ENCODE results near the gene TOB2.
A peak's percentile ranks its signal among the peaks of the same experiment; 100 is the strongest.

The TOB2 gene

GRCh38 chr22:41446639-41447434 is at the start of gene TOB2:
TOB2 (minus strand) TSS chr22:41446801; CDS start chr22:41437345, 9,456 bp downstream.
- peak; percentile 88 to 94 (median 90) for DNase-seq

GRCh38 chr22:41491374-41492100 is 44.9 kb upstream of the TOB2 start:
- no peak for DNase-seq

GRCh38 chr22:41488596-41489385 is 42.2 kb upstream of the TOB2 start:
- DNase-seq = no peak

GRCh38 chr22:41488076-41488475 is 41.5 kb upstream of the TOB2 start:
- DNase-seq = no peak

GRCh38 chr22:41487037-41487935 is 40.7 kb upstream of the TOB2 start:
- DNase-seq = no peak

GRCh38 chr22:41485033-41485432 is 38.4 kb upstream of the TOB2 start:
- no peak for DNase-seq

GRCh38 chr22:41482319-41482935 is 35.8 kb upstream of the TOB2 start:
- no peak for DNase-seq

GRCh38 chr22:41481925-41482318 is 35.3 kb upstream of the TOB2 start:
- no peak for DNase-seq

- no peak for DNase-seq
Measured at GRCh38 chr22:41481131-41481830, 34.7 kb upstream of the TOB2 start.

GRCh38 chr22:41480397-41480735 is 33.8 kb upstream of the TOB2 start:
- no peak for DNase-seq

- peak in 1 of 3 experiments; percentile 1 for DNase-seq
Measured at GRCh38 chr22:41479671-41480396, 33.2 kb upstream of the TOB2 start.

GRCh38 chr22:41478891-41479521 is 32.4 kb upstream of the TOB2 start:
- DNase-seq = no peak

GRCh38 chr22:41478473-41478872 is 31.9 kb upstream of the TOB2 start:
- no peak for DNase-seq

GRCh38 chr22:41474872-41475451 is 28.4 kb upstream of the TOB2 start:
- DNase-seq = no peak

GRCh38 chr22:41471568-41471967 is 25.0 kb upstream of the TOB2 start:
- DNase-seq = no peak

- no peak for DNase-seq
Measured at GRCh38 chr22:41470886-41471285, 24.3 kb upstream of the TOB2 start.

- DNase-seq = peak in 1 of 3 experiments; percentile 59
Measured at GRCh38 chr22:41469218-41469851, 22.7 kb upstream of the TOB2 start.

- DNase-seq = peak; percentile 96 to 99 (median 99)
Measured at GRCh38 chr22:41468381-41469217, 22.0 kb upstream of the TOB2 start, which contains the start of the genes ACO2 and PHF5A. ACO2 (plus strand) TSS chr22:41469117; CDS start chr22:41469147, 30 bp downstream. PHF5A (minus strand) TSS chr22:41468692; CDS start chr22:41468653, 39 bp downstream.

Data from NCI-H1417 (cell line).